Measurements from ENCODE around the gene PLCB1.
"Not testable (repeated sequence)": the region's sequence is repeated elsewhere in the genome, so short reads cannot be mapped to it uniquely, and the experiment has no call there.

Gene PLCB1

GRCh38 chr20:8608470-8608869 is 476.4 kb downstream of the PLCB1 start:
- no peak for DNase-seq (ENCODE audit: low read depth)

DNA sequence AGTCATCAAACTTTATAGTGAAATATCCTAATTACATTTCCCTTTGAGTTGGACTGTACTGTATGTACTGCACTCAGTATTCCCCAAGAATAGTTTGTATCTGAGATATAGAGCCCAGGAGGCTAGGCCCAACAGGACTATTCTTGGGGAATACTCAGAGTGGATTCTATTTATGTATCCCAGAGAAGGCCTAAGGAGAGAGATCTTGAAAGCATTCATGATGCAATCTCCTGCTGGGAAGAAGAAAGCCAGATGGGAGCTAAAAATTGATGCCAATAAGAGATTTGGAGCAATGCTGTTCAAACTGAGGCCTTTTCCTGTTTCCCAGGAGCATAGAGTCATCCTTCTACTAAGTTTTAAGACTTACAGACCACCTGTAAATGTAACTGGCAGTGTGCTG is 484.7 kb downstream of the PLCB1 start:
- DNase-seq (ENCODE audit: low read depth): peak; percentile 54

DNA sequence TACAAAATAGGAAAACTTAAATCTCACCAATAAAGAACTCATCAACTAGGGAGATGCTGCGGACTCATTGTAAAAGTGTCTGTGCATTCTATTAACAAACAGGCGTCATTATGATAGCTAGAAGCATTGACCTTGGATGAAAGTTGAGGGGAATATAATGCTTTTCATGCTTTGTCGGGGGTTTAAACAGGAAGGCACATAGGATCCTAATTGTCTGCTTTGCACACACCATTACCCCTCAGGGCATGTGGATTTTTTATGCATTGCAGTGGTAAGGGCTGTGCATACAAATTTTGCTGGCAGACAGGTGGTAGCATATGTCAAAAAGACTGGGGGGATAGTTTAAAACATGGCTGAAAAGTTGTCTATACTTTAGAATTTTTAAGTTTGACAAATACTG is 488.9 kb downstream of the PLCB1 start:
- DNase-seq (ENCODE audit: low read depth): no peak

DNA sequence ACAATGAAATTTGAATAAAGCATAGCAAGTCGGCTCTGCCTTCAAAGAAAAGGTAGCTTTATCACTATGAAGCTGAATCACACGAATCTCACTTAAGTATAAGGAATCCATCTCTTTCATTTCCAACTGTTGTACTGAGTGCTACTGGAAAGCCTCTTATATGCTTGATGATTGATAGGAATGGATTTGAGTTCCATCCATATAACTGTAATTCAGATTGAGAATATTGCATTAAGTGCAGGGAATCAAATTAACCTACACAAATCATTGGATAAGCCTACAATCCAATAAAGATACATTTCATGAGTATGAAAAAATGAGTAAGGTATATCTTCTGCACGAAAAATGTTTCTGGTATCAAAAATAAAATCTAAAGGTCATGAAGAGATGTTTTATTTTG is 492.0 kb downstream of the PLCB1 start:
- no peak for DNase-seq (ENCODE audit: low read depth)

GRCh38 chr20:8624616-8625015 is 492.6 kb downstream of the PLCB1 start:
- DNase-seq (ENCODE audit: low read depth): no peak

- DNase-seq (ENCODE audit: low read depth): no peak
Measured at GRCh38 chr20:8627340-8628004, 495.4 kb downstream of the PLCB1 start.

DNA sequence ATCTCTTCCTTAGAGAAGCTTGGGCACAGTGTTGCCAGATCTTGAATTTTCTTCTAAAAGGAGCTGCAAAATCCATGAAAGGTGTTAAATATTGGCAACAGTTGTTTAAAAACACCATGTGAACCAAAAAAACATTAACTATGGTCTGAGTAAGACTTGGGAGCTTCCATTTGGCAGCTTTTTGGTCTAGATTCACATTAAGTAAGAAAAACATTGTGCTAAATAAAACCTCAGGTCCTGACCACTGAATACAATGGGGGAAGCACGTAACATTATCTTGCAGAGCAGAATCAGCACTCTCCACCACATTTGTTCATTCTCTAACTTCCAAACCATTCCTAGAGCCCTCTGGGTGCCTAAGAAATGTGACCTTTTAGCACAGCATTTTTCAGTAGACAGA is 499.2 kb downstream of the PLCB1 start:
- DNase-seq (ENCODE audit: low read depth): no peak

- DNase-seq (ENCODE audit: low read depth): no peak
Measured at GRCh38 chr20:8633366-8633765, 501.3 kb downstream of the PLCB1 start.

DNA sequence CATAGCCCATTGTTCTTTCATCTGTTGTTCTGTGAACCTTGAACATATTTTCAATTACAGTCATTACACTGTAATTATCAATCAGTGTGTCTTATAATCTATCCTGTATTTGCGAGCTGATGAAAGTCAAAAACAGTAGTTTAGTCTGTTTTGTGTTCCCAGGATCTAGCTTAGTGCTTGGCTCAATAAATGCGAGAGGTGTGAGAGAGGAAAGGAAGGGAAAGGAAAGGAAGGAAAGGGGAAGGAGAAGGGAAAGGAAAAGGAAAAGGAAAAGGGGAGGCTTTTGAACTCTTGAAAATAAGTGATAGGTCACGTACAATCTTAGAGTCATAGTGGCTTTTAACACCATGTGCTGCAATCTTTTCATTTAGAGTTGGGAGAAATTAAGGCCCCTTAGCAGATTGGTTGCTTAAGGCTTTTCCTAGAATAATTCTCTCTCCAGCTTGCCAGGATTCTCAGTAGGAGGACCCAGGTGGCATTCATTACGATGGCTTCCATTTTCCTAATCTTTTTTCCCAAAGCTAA is 503.0 kb downstream of the PLCB1 start:
- no peak for DNase-seq (ENCODE audit: low read depth)

DNA sequence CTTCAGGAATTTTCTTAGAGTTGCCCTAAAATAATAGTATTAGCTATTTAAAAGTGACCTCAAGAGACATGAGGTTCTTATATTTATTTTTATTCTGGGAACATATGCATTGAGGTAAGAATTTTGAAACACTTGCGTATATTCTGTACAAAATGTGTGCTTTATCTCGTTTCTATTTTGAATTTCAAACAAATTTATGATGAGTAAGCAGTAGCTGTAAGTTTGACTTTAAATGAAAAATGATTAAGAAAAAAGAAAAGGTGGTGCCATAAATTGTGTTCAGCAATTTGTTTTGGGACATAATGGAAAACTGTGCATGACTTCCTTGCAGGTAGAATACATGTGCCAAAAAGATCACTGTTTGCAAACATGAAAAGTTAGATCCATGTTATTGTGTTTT is 503.8 kb downstream of the PLCB1 start:
- no peak for DNase-seq (ENCODE audit: low read depth)

- DNase-seq (ENCODE audit: low read depth): no peak
Measured at GRCh38 chr20:8639112-8639778, 507.2 kb downstream of the PLCB1 start.

- DNase-seq (ENCODE audit: low read depth): no peak
Measured at GRCh38 chr20:8640461-8640860, 508.4 kb downstream of the PLCB1 start.

GRCh38 chr20:8642247-8642646 is 510.2 kb downstream of the PLCB1 start:
- no peak for DNase-seq (ENCODE audit: low read depth)

DNA sequence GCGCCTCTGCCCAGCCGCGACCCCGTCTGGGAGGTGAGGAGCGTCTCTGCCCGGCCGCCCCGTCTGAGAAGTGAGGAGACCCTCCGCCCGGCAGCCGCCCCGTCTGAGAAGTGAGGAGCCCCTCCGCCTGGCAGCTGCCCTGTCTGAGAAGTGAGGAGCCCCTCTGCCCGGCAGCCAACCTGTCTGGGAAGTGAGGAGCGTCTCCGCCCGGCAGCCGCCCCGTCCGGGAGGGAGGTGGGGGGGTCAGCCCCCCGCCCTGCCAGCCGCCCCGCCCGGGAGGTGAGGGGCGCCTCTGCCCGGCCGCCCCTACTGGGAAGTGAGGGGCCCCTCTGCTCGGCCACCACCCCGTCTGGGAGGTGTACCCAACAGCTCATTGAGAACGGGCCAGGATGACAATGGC is 512.4 kb downstream of the PLCB1 start:
- DNase-seq (ENCODE audit: low read depth): not testable (repeated sequence)

DNA sequence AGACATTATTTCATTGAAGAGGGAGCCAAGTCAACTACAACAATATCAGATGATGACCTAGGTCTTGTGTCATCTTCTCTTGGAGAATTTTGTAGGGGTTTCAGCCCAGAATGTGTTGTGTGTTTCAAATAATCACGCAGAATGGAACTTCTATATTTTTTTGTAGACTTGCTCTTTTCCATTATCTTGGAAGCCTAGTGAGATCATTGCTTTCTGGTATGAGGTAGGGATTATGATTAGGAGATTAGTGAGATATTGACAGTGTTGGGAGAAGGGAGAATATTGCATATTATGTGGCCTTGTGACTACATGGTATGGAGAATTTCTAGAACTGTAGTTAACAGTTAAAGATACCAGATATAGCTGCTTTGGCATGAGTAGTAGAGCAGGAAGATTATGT is 513.3 kb downstream of the PLCB1 start:
- no peak for DNase-seq (ENCODE audit: low read depth)

DNA sequence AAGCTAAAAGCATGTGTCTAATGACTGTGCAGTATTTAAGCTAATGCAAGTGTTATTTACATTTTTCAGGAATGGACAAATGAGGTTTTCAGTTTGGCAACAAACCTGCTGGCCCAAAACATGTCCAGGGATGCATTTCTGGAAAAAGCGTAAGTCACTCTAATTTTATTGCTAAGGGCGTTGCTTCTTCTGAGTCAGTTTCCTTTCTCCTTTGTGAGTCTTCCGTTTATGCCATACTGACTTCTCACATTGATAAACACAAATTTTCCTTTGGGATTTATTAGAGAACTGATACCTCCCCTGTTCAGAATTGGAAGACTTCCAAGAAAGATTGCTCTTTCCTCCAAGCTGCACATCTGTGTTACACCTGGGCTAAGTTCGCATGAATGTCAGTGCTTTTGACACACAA is 514.0 kb downstream of the PLCB1 start:
- peak; percentile 25 for DNase-seq (ENCODE audit: low read depth)

DNA sequence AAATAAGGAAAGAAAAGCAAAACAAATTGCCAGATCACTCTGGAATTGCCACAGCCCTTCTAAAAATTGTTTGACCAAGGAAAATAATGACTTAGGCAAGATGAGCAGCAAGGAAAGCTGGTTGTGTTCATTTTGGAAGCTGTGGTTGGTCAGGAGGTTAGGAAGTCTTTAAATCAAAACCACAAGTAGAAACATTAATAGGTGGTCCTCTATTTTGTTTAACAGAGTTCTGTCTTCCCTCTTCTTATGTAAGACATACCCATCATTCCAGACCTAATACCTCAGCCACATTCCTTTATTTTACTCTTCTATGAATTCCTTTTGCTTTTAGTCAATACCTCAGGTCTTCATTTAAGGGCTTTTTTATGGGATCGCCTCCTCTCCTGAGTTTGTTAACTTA is 514.6 kb downstream of the PLCB1 start:
- no peak for DNase-seq (ENCODE audit: low read depth)

DNA sequence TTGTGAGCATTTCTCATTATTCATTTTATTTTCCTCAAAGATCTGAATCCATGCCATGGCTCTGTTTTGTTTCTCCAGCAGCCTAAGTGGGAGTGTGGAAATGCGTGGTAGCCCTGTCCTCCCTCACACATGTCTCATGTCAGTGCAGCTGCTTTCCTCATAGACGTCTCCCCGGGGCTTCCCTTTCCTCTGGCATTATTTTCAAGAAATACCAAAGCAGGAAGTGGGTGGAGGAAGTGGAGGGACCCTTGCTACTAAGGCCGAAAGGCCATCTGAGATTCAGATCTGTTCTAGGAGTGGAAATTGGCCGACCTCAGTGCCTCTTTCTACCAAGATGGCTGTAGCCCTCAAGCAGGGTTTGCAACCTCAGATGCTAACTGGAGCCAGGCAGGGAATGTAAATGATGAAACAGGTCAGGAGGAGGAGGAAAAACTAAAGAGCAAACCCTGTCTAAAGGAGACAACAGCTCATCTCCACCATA is 515.9 kb downstream of the PLCB1 start:
- DNase-seq (ENCODE audit: low read depth): no peak

GRCh38 chr20:8648466-8648865 is 516.4 kb downstream of the PLCB1 start:
- no peak for DNase-seq (ENCODE audit: low read depth)

DNA sequence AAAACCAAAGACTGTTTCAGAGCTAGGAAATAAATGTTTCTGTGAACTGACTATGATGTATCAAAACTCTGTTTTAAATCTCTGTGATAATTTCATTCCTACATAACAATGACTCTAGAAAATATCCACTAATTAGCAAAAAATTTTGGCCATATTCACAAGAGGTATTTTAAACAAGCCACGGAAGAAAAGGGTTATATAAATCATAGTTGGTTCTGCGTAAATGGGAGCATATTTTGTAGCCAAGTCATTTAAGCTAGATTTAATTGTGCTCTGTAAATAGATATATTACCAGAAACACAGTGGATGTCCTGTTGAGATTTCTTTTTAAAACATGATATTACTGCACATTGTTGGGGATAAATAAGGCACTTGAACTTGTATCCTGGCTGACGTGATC is 520.3 kb downstream of the PLCB1 start:
- DNase-seq (ENCODE audit: low read depth): no peak

GRCh38 chr20:8654486-8654885 is 522.4 kb downstream of the PLCB1 start:
- no peak for DNase-seq (ENCODE audit: low read depth)

DNA sequence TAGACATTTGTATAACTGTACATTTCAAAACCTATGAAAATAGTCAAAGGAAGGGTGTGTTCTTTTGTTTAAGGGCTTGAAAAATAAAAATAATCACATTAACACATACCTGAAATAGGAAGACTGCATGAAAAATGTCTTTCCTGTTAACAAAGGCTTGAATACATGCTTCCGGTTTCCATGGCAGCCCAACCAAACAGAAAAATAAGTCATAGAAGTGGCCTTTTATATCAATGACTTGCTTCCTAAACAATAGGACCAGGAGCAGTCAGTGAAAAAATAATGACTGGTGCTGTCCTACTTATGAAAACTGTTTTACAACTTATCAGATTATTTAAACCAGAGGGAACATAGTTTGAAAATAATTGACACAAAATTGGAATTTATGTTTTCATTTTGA is 524.3 kb downstream of the PLCB1 start:
- no peak for DNase-seq (ENCODE audit: low read depth)

DNA sequence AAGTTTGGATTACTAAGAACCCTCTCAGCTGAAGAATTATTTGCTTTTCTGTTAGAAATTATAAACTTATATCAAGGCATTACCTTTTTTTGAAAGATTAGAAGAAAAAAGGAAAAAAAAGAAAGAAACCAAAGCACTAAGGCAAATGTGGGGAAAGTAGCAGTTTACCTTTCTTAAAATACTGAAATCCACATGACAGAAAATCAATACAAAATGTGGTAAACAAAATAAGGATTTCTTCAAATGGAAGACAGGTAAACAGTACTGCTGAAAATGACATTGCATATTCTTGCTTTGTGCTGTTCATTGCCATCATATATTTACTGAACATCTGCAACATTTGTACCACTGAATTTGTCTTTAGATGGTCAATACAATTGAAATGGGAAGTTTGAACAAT is 525.6 kb downstream of the PLCB1 start:
- no peak for DNase-seq (ENCODE audit: low read depth)

DNA sequence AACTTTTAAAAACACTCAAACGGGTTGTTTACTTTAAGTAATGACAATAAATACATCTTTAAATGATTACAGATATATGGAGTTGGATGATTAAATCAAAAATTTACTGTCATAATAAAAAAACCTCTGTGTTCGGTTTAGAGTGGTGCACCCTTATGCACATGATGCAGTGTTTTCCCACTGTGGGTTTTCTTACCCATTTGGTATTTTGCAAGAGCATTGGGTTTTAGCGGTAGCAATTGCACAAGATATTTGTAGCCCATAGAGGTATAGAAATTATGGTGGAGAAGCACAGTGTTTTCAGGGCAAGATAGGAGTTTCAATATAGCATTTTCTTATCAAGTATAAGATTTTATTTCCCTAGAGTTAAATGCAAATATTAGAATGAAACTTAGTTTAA is 526.0 kb downstream of the PLCB1 start:
- DNase-seq (ENCODE audit: low read depth): no peak
